ENCODE results near the gene HSPB7. TPM values are rescaled to one million over a fixed set of nuclear protein-coding genes. Genes with fewer than 3 reads are reported as not detected.

Gene HSPB7
- total RNA-seq, 1 experiment from 2014 or later = 0.11 TPM

GRCh38 chr1:16017076-16017460 is 775 bp downstream of the HSPB7 start:
- Mint-ChIP-seq H3K4me3 (no peak overlapping the region), H3K27ac (no peak overlapping the region), H3K9me3 (no peaks in the 10 kb centered on the region), H3K4me1 (peaks cover 68% of the 10 kb centered on the region), H3K27me3 (ENCODE audit: low read depth) (peaks cover 20% of the 10 kb centered on the region), H3K36me3 (no peaks in the 10 kb centered on the region)
- ChIA-PET CTCF (interaction anchor here (1.0 to 3.5 kb wide), 5 partner anchors 9 to 38 kb away, joined by 3 to 17 read pairs (median 7); no protein-coding TSS in a partner anchor), POLR2A (interaction anchor here (0.6 to 1.6 kb wide), 2 partner anchors 9 to 1554 kb away, joined by 4 to 6 read pairs; no protein-coding TSS in a partner anchor)
- ATAC-seq (no peak), DNase-seq (ENCODE audit: low spot score) (no peak)
- TF ChIP-seq, protein P1, sequence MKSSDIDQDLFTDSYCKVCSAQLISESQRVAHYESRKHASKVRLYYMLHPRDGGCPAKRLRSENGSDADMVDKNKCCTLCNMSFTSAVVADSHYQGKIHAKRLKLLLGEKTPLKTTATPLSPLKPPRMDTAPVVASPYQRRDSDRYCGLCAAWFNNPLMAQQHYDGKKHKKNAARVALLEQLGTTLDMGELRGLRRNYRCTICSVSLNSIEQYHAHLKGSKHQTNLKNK (CRISPR knock-in tag; IDR thresholded peaks at IDR 0.05) = no peak
- TF ChIP-seq MLX (CRISPR knock-in tag; IDR thresholded peaks at IDR 0.05) (no peak), ZBTB43 (CRISPR knock-in tag; IDR thresholded peaks at IDR 0.05) (no peak), PRRX2 (CRISPR knock-in tag; IDR thresholded peaks at IDR 0.05) (no peak), ZNF423 (CRISPR knock-in tag; IDR thresholded peaks at IDR 0.05) (no peak), MAX (CRISPR knock-in tag; IDR thresholded peaks at IDR 0.05) (no peak), SP1 (CRISPR knock-in tag; conservative IDR thresholded peaks at IDR 0.05) (no peak), MYBL2 (CRISPR knock-in tag; IDR thresholded peaks at IDR 0.05) (no peak), ELF4 (CRISPR knock-in tag; IDR thresholded peaks at IDR 0.05; ENCODE audit: low read depth) (no peak), ATF3 (CRISPR knock-in tag; conservative IDR thresholded peaks at IDR 0.05) (no peak), NR1H2 (CRISPR knock-in tag; IDR thresholded peaks at IDR 0.05) (no peak), ZNF219 (CRISPR knock-in tag; IDR thresholded peaks at IDR 0.05; ENCODE audit: borderline replicate concordance) (no peak), ATF2 (CRISPR knock-in tag; IDR thresholded peaks at IDR 0.05; ENCODE audit: borderline replicate concordance, low read depth) (no peak), RORB (CRISPR knock-in tag; IDR thresholded peaks at IDR 0.05) (no peak), ZNF512 (CRISPR knock-in tag; IDR thresholded peaks at IDR 0.05; ENCODE audit: borderline replicate concordance) (no peak), ZNF121 (CRISPR knock-in tag; IDR thresholded peaks at IDR 0.05) (no peak)
- TF ChIP-seq, protein P2, sequence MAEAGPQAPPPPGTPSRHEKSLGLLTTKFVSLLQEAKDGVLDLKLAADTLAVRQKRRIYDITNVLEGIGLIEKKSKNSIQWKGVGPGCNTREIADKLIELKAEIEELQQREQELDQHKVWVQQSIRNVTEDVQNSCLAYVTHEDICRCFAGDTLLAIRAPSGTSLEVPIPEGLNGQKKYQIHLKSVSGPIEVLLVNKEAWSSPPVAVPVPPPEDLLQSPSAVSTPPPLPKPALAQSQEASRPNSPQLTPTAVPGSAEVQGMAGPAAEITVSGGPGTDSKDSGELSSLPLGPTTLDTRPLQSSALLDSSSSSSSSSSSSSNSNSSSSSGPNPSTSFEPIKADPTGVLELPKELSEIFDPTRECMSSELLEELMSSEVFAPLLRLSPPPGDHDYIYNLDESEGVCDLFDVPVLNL (CRISPR knock-in tag; IDR thresholded peaks at IDR 0.05; ENCODE audit: borderline replicate concordance, low read depth) = no peak
- TF ChIP-seq, protein P3, sequence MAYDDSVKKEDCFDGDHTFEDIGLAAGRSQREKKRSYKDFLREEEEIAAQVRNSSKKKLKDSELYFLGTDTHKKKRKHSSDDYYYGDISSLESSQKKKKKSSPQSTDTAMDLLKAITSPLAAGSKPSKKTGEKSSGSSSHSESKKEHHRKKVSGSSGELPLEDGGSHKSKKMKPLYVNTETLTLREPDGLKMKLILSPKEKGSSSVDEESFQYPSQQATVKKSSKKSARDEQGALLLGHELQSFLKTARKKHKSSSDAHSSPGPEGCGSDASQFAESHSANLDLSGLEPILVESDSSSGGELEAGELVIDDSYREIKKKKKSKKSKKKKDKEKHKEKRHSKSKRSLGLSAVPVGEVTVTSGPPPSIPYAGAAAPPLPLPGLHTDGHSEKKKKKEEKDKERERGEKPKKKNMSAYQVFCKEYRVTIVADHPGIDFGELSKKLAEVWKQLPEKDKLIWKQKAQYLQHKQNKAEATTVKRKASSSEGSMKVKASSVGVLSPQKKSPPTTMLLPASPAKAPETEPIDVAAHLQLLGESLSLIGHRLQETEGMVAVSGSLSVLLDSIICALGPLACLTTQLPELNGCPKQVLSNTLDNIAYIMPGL (CRISPR knock-in tag; IDR thresholded peaks at IDR 0.05) = no peak
- TF ChIP-seq, protein P4, sequence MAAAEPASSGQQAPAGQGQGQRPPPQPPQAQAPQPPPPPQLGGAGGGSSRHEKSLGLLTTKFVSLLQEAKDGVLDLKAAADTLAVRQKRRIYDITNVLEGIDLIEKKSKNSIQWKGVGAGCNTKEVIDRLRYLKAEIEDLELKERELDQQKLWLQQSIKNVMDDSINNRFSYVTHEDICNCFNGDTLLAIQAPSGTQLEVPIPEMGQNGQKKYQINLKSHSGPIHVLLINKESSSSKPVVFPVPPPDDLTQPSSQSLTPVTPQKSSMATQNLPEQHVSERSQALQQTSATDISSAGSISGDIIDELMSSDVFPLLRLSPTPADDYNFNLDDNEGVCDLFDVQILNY (CRISPR knock-in tag; IDR thresholded peaks at IDR 0.05) = no peak

Measured in WTC11 (cell line).